ENCODE measurements around the gene CDK14.

CDK14 gene

DNA sequence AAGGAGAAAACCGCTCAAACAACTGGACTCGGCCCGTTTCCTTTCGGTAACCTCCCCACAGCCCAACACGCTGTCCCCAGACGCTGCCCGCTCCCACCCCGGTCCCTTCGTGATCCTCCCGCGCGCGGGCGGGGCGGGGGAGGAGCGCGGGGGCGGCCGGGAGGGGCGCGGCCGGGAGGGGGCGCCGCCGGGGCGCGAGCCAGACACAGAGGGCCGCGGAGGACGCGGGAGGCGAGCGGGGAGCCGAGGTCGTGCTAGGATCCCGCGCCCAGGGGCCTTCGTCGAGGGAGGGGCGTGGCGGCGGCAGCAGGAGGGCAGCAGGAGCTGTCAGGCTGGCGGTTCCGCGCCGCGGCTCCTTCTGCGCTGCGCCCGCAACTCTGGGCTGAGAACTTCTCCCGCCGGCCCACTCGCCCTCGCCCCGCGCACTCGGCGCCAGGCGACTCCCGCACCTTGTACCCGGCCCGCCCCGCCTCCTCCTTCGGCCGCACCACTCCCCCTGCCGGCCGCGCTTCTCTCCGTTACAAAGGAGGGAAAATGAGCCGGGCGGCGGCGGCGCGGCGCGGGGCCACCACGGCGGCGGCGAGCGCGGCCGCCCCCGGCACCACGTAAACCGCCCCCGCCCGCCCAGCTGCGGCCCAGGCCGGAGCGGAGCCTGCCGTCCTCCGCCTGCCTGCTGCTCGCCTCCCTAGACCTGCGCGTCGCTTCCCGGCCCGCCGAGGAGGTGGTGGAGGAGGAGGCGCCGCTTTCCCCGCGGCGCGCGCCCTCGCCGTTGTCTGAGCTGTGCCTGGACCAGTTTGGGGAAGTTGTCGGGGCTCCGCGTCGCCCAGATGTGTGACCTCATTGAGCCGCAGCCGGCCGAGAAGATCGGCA lies at the start of gene CDK14:
Gene CDK14 (plus strand): TSS at position 521 of the 870 bp plus-strand sequence. CDS start 307 bp downstream, at position 828.
- peak; percentile 4 for DNase-seq

- no peak for DNase-seq
Observed at GRCh38 chr7:90551036-90551435, 45.1 kb upstream of the CDK14 start.

DNA sequence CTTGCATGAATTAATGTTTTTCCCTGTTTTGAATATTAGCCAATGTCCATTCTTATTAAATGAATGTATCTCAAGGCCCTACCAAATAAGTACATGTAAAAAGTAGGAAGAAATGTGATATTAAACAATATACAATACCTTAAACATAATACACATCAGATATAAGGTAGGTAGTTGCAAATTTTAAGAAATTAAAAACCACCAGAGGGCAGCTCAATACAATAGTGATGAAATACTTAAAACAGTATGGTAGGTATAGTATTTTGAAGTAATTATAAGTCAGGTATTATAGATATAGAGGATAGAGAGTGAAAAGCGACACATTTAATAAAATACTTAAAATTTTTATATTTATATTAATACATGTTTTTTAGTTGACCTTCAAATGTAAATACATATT lies 43.6 kb upstream of the CDK14 start:
- no peak for DNase-seq

- no peak for DNase-seq
Observed at GRCh38 chr7:90560730-90561129, 35.4 kb upstream of the CDK14 start.

DNA sequence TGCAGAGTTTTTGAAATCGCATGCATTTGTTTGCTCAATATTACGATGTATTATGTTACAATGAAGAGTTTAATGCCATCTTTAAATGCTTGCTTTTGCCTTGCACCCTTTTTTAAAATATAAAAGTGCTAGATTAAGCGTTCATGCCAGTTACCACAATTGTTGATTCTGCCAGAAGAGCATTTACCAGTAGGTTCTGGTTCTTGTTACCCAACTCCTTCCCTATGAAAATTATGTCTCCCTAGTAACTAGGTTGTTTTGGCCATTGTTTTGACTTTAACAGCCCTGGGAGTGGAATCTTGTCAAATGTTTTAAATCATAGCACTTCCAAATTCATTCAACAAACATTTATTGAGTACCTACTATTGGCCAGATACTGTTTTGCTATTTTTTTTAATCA lies 32.8 kb upstream of the CDK14 start:
- no peak for DNase-seq

- no peak for DNase-seq
Observed at GRCh38 chr7:90564455-90564854, 31.7 kb upstream of the CDK14 start.

GRCh38 chr7:90568213-90568612 lies 27.9 kb upstream of the CDK14 start:
- DNase-seq, result no peak

DNA sequence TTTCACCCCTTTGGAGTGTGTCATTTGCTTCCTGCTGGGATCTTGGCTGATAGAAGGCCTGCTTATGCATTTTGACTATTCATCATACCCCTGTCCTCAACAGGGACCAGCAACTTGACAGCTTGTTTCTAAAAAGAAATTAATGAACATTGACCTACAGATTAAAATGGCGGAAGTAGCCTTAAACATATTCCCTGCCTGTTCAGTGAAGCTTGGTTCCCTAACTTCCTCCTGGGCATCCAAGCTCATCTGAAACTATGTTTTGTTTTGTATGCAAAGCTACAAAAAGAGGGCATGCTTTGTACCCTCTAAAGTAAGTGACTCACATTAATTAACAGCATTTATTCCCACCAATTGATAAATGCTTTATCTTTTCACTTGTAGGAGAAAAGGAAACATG lies 26.8 kb upstream of the CDK14 start:
- DNase-seq, result no peak

GRCh38 chr7:90570373-90570959 lies 25.7 kb upstream of the CDK14 start:
- DNase-seq, result no peak

- DNase-seq, result no peak
Observed at GRCh38 chr7:90574146-90574819, 21.8 kb upstream of the CDK14 start.

DNA sequence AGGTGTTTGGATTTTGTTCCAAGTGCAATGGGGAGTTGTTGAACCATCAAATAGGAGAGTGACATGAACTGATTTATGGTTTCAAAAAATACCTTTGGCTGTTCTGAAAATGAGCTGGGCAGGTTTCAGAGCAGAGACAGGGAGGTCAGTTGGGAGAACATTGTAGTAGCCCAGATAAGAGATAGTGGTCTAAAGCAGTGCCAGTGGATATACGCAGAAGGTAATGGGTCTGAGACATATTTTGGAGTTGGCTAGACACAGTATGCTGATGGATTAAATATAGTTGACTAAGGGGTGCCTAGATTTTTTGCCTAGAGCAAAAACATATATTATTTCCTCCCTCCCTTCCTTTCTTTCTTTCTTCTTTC lies 21.3 kb upstream of the CDK14 start:
- no peak for DNase-seq

DNA sequence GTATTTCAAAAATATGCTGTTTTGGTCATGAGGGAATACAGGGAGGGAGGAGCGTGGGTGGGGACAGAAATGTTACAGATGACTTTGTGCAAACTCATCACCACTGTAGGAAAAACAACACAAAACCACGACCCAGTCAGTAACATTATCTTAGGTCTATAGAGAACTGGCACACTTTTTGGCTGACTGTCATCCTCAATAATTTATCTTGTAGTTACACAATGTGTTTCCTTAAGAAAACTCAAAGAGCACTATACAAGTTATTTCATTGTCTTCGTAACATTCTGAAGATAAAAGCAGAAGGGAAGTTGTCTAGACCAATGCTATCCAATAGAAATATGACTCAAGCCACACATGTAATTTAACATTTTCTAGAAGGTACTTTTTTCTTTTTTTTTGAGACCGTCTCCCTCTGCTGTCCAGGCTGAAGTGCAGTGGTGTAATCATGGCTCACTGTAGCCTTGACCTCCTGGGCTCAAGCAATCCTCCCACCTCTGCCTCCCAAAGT lies 16.9 kb upstream of the CDK14 start:
- no peak for DNase-seq

DNA sequence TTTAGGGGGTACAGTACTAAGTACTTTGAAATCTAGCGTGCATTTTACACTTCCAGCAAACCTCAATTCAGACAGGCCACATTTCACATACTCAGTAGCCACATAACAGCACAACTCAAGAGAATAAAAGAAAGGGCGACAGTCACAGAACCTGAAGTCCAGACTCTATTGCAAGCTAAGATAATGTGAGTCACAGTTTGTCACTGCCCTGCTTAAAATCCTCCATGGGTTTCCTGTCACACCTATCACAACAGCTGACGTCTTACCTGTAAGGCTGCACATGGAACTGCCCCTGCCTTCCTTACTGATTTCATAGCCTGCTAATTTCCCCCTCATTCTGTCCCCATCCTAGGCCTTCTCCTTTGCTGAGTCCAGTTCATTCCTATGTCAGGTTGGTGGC lies 16.1 kb upstream of the CDK14 start:
- DNase-seq, result no peak

DNA sequence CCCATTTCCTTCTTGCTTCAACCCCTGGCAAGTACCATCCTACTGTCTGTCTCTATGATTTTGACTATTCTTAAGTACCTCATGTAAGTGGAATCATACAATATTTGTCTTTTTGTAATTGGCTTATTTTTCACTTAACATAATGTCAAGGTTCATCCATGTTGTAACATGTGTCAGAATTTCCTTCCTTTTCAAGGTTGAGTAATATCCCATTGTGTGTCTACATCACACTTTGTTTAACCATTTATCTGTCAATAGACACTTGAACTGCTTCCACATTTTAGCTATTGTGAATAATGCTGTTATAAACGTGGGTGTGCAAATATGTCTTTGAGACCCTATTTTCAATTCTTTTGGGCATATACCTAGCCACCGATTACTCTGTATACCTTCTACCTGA lies 14.0 kb upstream of the CDK14 start:
- no peak for DNase-seq

- no peak for DNase-seq
Observed at GRCh38 chr7:90584378-90584777, 11.7 kb upstream of the CDK14 start.

GRCh38 chr7:90586091-90586490 lies 10.0 kb upstream of the CDK14 start:
- DNase-seq, result no peak

GRCh38 chr7:90587766-90588165 lies 8.4 kb upstream of the CDK14 start:
- no peak for DNase-seq

DNA sequence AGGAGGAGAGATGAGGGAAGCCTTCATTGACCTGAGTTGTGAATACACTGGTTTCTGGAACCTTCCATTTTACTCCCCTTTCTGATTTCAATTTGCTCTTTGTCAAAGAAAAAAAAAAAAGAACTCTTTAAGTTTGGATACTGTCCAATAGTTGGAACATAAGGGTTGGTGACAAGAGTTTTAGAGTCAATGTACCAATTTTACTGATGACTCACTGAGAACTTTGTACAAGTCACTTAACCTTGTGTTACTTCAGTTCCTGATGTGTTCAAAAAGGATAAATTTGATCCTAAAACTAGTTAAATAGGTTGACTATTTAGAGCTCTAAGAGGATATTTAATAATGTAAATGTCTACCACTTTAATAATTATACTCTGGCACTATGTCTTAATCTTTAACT lies 4.1 kb upstream of the CDK14 start:
- no peak for DNase-seq

GRCh38 chr7:90593205-90593604 lies 2.9 kb upstream of the CDK14 start:
- no peak for DNase-seq

DNA sequence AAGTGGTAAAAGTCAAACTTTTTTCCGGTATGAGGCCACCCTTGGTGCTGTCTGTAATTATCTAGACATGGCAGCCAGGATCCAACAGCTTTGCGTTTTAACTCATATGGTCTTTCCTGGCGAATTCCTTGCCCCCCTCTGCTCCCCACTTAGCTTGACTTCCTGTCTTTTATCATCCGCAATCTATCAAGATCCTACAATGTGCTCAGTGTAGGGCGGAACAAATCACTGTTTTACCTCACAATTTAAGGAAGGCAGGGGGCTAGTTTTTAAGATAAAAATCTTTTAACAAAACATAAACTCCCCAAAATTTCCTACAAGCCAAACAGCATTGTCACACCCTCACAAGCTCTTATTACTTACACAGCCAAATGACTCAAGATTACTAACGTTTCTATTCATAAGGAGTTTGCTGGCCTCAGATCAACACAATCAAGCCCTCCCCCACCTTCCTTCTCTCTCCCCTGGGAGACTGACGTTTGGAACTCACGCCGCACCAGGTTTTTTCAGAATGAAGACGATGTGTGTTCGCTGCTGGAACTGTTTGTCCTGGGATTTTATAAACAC lies 1.3 kb upstream of the CDK14 start:
- no peak for DNase-seq

DNA sequence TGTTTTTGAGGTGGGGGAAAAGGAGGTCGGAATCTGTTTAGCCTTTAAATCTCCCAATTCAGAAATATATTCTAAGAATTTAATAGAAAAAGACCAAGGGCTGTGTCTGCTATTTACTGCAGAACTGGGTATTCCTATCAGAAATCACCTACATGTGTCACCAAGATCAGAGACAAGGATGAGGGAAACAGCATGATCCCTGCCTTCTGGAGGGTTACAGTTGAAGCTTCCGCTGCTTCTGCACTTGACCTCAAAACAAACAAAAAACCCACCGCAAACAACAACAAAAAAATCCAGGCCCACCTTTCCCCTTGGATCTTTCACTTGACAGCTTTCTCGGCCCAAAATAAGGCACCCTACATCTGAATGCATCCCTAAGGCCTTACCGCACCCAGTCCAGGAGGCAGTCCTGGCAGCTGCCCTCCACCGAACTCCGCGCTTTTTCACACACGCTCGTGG lies 750 bp upstream of the CDK14 start:
- DNase-seq, result no peak

DNA sequence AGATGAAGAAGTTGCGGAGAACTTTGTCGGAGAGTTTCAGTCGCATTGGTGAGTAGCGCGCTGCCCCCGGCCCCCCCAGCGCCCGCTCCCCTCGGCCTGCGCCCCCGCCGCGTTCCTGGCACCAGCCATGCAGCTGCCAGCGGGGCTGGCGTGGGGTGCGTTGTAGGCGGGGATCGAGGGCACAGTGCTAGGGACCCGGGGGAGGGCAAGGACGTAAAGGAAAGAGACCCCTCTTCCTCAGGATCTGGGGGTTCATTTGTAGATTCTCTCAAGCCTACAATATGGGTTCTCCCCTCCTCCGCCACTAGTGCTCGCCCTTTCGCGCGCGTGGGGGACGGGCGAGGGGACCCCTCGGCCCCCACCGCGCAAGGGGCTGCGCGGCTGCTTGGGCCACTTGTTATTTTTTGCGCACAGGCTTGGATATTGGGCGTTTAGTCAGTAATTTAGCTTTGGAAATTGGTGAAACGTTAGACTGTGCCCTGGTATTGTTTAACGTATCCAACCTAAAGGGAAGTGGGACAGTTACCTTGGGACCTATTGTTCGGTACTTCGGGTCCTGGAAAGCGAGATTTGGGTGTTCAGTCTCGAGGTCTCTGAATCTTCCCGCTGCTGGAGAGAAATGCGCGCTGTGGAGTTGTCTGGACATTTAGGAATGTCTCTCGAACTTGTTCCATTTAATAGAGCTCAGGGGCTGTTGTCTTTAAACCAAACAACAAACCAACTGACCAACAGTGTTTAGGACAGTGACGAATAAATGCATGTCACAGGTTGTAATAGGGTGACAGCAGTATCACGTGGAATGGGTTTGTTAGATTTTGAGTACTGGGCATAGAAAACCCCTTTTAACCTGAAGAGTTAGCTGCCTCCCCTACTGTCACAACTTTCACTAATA lies 796 bp downstream of the CDK14 start:
- no peak for DNase-seq
